ENCODE data around the gene MAN2A2. TPM values are rescaled to one million over a fixed set of nuclear protein-coding genes. Genes with fewer than 3 reads are reported as not detected.

Gene MAN2A2
- total and polyA plus RNA-seq, 9 of the 15 experiments (the other 6 are each of a cell fraction or from before 2014, with no cell fraction given) = 7.3 to 151 (median 43.4) TPM

GRCh38 chr15:90869140-90869541 lies 34.0 kb upstream of the MAN2A2 start (continued):
- TF ChIP-seq MGA (IDR thresholded peaks at IDR 0.05) (peak; percentile 41; the same call in 1 of the 2 replicates), SOX6 (IDR thresholded peaks at IDR 0.05) (peak; percentile 97), FUS (optimal IDR thresholded peaks at IDR 0.05; ENCODE audit: low read depth, low read length) (no peak), ZNF140 (CRISPR knock-in tag; IDR thresholded peaks at IDR 0.05) (no peak), POLR2H (tag; IDR thresholded peaks at IDR 0.05; ENCODE audit: low read depth) (no peak), PML (IDR thresholded peaks at IDR 0.05; ENCODE audit: low read length) (peak; percentile 37; the same call in 1 of the 2 replicates), CREB3 (tag; conservative IDR thresholded peaks at IDR 0.05; ENCODE audit: low read depth) (0 out of 2 replicates have a peak, but pooled peaks have one; percentile 61), XRCC5 (IDR thresholded peaks at IDR 0.05; ENCODE audit: low read depth, low read length) (no peak), PHF20 (IDR thresholded peaks at IDR 0.05; ENCODE audit: partially characterized antibody) (no peak), BDP1 (IDR thresholded peaks at IDR 0.05; ENCODE audit: insufficient read depth, insufficient read length) (no peak), BRD9 (IDR thresholded peaks at IDR 0.05; ENCODE audit: low read depth, partially characterized antibody) (no peak), BHLHE40 (IDR thresholded peaks at IDR 0.05; ENCODE audit: low read length) (peak; percentile 71), LEF1 (IDR thresholded peaks at IDR 0.05) (no peak), FIP1L1 (IDR thresholded peaks at IDR 0.05; ENCODE audit: low read depth, low read length, poor library complexity, severe bottlenecking) (no peak), DPF2 (IDR thresholded peaks at IDR 0.05) (no peak; the same call in 1 of the 2 replicates), SREBF2 (CRISPR knock-in tag; IDR thresholded peaks at IDR 0.05) (no peak), NEUROD1 (IDR thresholded peaks at IDR 0.05; ENCODE audit: borderline replicate concordance, low read depth, low read length, partially characterized antibody) (no peak), GTF2F1 (IDR thresholded peaks at IDR 0.05; ENCODE audit: low read depth, low read length) (no peak), BCOR (IDR thresholded peaks at IDR 0.05) (no peak), PYGO2 (tag; IDR thresholded peaks at IDR 0.05) (no peak)
